Hematopoietic multipotent progenitor cell treated with erythropoietin and hydrocortisone succinate and interleukin-3 and kit ligand, for 8 days (in vitro differentiated cells): ENCODE data around the gene ING5.
A peak's percentile ranks its signal among the peaks of the same experiment; 100 is the strongest.

Experiments
- DNase-seq: peaks from one replicate; pipeline ENCODE4 v3.0.0-alpha.2; 2015

ING5 gene

GRCh38 chr2:241764275-241765241 is 62.7 kb downstream of the ING5 start:
- DNase-seq, result no peak

- DNase-seq, result no peak
Measured at GRCh38 chr2:241767464-241768250, 65.8 kb downstream of the ING5 start.

GRCh38 chr2:241768251-241768711 is 66.4 kb downstream of the ING5 start:
- DNase-seq, result no peak

DNA sequence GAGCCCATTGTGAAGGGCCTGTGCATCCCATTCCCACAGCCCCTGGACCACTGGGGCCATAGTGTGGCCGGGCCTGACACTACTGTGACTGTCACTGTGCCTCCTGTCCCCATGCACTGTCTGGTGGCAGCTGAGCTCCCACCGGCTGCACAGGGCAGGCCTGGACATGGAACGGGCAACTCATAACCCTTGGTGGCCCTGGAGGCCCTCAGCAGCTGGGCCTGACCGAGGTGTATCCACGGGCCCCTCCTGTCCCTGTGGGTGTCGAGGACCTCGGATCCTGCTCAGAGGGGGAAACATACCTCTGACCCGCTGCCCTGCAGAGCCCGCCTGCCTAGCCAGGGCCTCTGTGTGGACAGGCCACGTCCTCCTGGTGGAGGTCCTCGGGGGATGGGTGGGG is 67.0 kb downstream of the ING5 start:
- DNase-seq, result no peak

GRCh38 chr2:241769819-241770184 is 68.0 kb downstream of the ING5 start:
- DNase-seq, result no peak

DNA sequence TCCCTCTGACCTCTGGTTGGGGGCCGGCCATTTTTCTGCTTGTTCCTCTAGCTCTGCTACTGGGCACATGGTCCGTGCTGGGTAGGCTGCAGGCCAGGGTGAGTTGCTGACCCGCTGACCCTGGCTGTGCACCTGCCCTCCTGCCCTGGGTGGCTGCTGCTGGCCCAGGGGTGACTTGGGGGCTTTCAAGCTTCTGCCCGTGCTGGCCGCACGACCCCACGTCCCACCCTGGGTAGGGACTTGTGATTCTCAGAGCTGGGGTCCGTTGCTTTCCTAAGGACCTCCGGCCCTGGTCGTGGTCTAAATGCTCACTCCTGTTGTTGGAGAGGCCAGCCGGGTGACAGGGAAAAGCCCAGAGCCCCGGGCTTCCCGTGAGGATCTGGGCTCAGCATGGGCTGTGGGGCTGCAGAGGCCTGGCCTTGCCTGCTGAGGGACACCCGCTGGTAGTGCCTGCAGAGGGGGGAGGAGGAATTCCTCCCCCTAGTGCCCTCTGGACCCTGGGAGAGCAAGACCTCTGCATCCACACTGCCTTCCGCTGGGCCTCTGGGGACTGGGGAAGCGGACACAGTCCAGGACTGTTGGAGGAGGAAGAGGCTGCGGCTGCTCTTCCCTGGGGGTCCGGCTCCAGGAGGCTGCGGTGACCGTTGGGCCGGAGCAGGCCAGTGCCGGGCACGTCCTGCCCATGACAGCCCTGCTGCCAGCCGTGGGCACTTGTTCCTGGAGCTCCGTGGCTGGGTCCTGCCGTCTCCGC is 68.5 kb downstream of the ING5 start:
- no peak for DNase-seq

DNA sequence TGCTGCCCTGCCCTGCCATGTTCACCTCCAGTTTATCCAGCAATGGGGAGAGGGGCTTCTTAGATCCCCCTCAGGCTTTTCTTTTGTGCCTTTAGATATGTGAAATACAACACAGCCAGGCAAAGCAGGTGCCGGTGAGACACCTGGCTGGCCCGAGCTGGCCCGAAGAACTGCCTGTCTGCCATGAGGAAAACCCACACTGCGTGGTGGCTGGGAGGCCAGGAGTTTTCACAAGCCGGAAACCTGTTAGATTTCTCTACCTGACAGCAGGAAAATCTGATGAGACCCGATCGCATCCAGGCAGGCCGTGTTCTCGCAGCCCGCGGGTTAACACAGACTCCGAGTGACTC is 69.1 kb downstream of the ING5 start:
- no peak for DNase-seq

GRCh38 chr2:241771286-241772062 is 69.6 kb downstream of the ING5 start:
- DNase-seq, result no peak

- DNase-seq, result peak; percentile 40
Measured at GRCh38 chr2:241772063-241772499, 70.2 kb downstream of the ING5 start.

DNA sequence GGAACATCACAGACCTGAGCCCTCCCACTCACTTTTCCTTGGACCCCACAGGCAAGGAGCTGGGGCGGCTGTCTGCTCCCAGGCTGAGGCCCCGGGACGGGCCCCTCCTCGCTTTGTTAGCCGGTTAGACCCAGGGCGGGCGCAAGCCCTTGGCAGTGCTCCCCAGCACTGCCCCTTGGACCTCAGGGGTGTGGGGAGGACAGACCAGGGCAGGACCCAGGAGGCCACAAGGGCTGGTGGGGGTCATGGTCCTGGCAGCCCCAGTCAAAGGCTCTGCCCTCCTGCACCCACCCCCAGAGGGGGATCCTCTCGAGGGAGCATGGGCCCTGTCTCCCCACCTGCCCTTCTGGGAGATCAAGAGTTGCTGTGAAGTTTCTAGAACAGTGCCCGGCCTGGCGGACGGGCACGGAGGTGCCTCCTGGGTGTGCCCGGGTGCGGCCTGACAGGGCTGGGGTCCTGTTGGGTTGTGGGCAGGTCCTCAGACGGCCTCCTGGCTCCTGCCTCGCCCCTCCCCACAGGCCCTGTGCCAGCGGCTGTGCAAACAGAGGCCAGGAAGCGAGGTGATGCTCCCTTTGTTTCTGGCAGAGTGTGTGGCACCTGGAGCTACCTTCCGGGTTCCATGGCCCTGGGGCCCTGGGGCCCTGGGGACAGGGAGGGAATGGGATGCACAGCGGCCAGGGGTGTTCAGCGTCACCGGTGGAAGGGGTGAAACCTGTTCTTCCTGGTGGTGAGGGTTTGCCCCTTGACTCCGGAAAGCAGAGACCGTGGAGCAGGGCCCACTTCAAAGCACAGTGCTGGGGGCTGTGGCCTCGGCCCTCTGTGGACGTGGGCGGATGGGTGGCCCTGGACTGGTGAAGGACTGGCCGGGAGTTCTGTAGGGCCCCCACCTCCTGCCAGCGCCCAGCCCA is 71.9 kb downstream of the ING5 start:
- no peak for DNase-seq

- DNase-seq, result peak; percentile 53
Measured at GRCh38 chr2:241774419-241775222, 72.8 kb downstream of the ING5 start.

- DNase-seq, result no peak
Measured at GRCh38 chr2:241775223-241776177, 73.7 kb downstream of the ING5 start.

GRCh38 chr2:241776336-241777169 is 74.7 kb downstream of the ING5 start, which contains the start of gene GAL3ST2:
Gene GAL3ST2 (plus strand): TSS chr2:241776822. CDS start chr2:241776956, 134 bp downstream.
- DNase-seq, result no peak

DNA sequence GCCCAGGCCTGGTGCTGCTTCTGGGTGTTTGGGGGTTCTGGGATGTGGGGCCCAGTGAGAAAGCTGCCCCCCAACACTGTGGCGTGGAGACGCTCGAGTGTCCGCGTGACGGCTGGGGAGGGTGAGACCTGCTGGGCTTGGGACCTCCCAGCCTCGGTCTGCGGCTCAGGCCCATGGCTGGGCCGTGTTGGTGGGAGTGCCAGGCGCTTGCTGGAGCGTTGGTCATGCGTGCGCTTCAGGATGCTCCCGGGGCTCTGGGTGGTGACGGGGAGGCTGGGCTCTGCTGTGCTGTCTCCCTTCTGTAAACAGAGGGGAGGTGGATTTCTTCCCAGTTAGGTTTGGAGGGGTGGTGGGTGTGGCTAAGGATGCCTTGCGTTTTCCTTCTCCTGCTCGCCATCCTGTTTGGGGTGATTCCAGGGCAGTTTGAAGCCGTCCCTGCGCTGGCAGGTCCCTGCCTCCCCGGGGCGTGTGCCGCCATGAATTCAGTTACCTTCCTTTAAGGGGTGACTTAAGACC is 75.4 kb downstream of the ING5 start:
- DNase-seq, result no peak

GRCh38 chr2:241777686-241778627 is 76.1 kb downstream of the ING5 start:
- DNase-seq, result no peak
